HEK293 (cell line): ENCODE data around the gene RPTN.

Experiments
- CTCF ChIP-seq: fragments of 450-650 bp; formaldehyde crosslinking; IDR thresholded peaks from 2 replicates; pipeline ENCODE4 v1.5.1; 2016; ENCODE audit warnings: missing biosample characterization, missing genetic modification characterization
- FEZF1 ChIP-seq: fragments of 450-650 bp; formaldehyde crosslinking; IDR thresholded peaks from 2 replicates; pipeline ENCODE4 v1.5.1; 2016; ENCODE audit warnings: missing biosample characterization, missing genetic modification characterization
- GLIS2 ChIP-seq: fragments of 450-650 bp; formaldehyde crosslinking; IDR thresholded peaks from 2 replicates; pipeline ENCODE4 v1.5.1; 2016; ENCODE audit warnings: missing biosample characterization, missing genetic modification characterization
- KLF9 ChIP-seq: fragments of 450-650 bp; formaldehyde crosslinking; IDR thresholded peaks from 2 replicates; pipeline ENCODE4 v1.5.1; 2016; ENCODE audit warnings: missing biosample characterization, missing genetic modification characterization, low read depth
- PBX3 ChIP-seq: sonication (generic); formaldehyde crosslinking; IDR thresholded peaks from 2 replicates; pipeline ENCODE4 v1.8.1; 2022; ENCODE audit warnings: mild to moderate bottlenecking, moderate library complexity, missing genetic modification reagents
- PRDM1 ChIP-seq: fragments of 450-650 bp; formaldehyde crosslinking; IDR thresholded peaks from 2 replicates; pipeline ENCODE4; 2016; ENCODE audit warnings: missing biosample characterization, missing genetic modification characterization
- SALL2 ChIP-seq: fragments of 450-650 bp; formaldehyde crosslinking; IDR thresholded peaks from 2 replicates; pipeline ENCODE4 v1.5.0; 2017; ENCODE audit warnings: missing biosample characterization, mild to moderate bottlenecking, missing genetic modification characterization, borderline replicate concordance
- ZBTB8A ChIP-seq: fragments of 450-650 bp; formaldehyde crosslinking; IDR thresholded peaks from 2 replicates; pipeline ENCODE4 v1.5.1; 2016; ENCODE audit warnings: missing biosample characterization, missing genetic modification characterization
- ZNF138 ChIP-seq: fragments of 450-650 bp; formaldehyde crosslinking; IDR thresholded peaks from 2 replicates; pipeline ENCODE4 v1.5.1; 2016; ENCODE audit warnings: missing biosample characterization, missing genetic modification characterization, borderline replicate concordance
- ZNF175 ChIP-seq: fragments of 450-650 bp; formaldehyde crosslinking; IDR thresholded peaks from 2 replicates; pipeline ENCODE4 v1.5.1; 2016; ENCODE audit warnings: missing biosample characterization, missing genetic modification characterization
- ZNF2 ChIP-seq: fragments of 450-650 bp; formaldehyde crosslinking; IDR thresholded peaks from 2 replicates; pipeline ENCODE4 v1.5.1; 2016; ENCODE audit warnings: missing biosample characterization, missing genetic modification characterization
- ZNF202 ChIP-seq: fragments of 450-650 bp; formaldehyde crosslinking; IDR thresholded peaks from 2 replicates; pipeline ENCODE4 v1.5.1; 2016; ENCODE audit warnings: missing biosample characterization, missing genetic modification characterization, borderline replicate concordance
- ZNF214 ChIP-seq: fragments of 450-650 bp; formaldehyde crosslinking; IDR thresholded peaks from 2 replicates; pipeline ENCODE4 v1.5.1; 2017; ENCODE audit warnings: missing biosample characterization, mild to moderate bottlenecking, missing genetic modification characterization, borderline replicate concordance
- ZNF266 ChIP-seq: fragments of 450-650 bp; formaldehyde crosslinking; IDR thresholded peaks from 2 replicates; pipeline ENCODE4 v1.5.1; 2016; ENCODE audit warnings: missing biosample characterization, missing genetic modification characterization, low read depth
- ZNF350 ChIP-seq: fragments of 450-650 bp; formaldehyde crosslinking; IDR thresholded peaks from 2 replicates; pipeline ENCODE4 v1.5.0; 2017; ENCODE audit warnings: missing biosample characterization, mild to moderate bottlenecking, missing genetic modification characterization
- ZNF37A ChIP-seq: fragments of 450-650 bp; IDR thresholded peaks from 2 replicates; pipeline ENCODE4 v1.5.1; 2018; ENCODE audit warnings: missing biosample characterization, missing genetic modification characterization
- ZNF404 ChIP-seq: fragments of 450-650 bp; formaldehyde crosslinking; IDR thresholded peaks from 2 replicates; pipeline ENCODE4 v1.5.1; 2017; ENCODE audit warnings: missing biosample characterization, missing genetic modification characterization
- ZNF521 ChIP-seq: fragments of 450-650 bp; formaldehyde crosslinking; IDR thresholded peaks from 2 replicates; pipeline ENCODE4 v1.5.1; 2017; ENCODE audit warnings: missing biosample characterization, mild to moderate bottlenecking, missing genetic modification characterization
- ZNF549 ChIP-seq: fragments of 450-650 bp; IDR thresholded peaks from 2 replicates; pipeline ENCODE4 v1.5.1; 2018; ENCODE audit warnings: missing biosample characterization, missing genetic modification characterization, mild to moderate bottlenecking, inconsistent platforms, moderate library complexity
- ZNF610 ChIP-seq: fragments of 450-650 bp; formaldehyde crosslinking; IDR thresholded peaks from 2 replicates; pipeline ENCODE4 v1.5.1; 2016; ENCODE audit warnings: missing biosample characterization, missing genetic modification characterization, borderline replicate concordance
- TF ChIP-seq, protein P1 (sequence below): fragments of 450-650 bp; formaldehyde crosslinking; IDR thresholded peaks from 2 replicates; pipeline ENCODE4 v1.5.1; 2016; ENCODE audit warnings: missing biosample characterization, missing genetic modification characterization
- TF ChIP-seq, protein P2 (sequence below): fragments of 450-650 bp; formaldehyde crosslinking; IDR thresholded peaks from 2 replicates; pipeline ENCODE4 v1.5.1; 2016; ENCODE audit warnings: missing biosample characterization, missing genetic modification characterization
- TF ChIP-seq, protein P3 (sequence below): fragments of 450-650 bp; formaldehyde crosslinking; IDR thresholded peaks from 2 replicates; pipeline ENCODE4 v1.5.1; 2016; ENCODE audit warnings: missing biosample characterization, missing genetic modification characterization
- TF ChIP-seq, protein P4 (sequence below): fragments of 450-650 bp; formaldehyde crosslinking; IDR thresholded peaks from 2 replicates; pipeline ENCODE4 v1.5.1; 2016; ENCODE audit warnings: missing biosample characterization, missing genetic modification characterization
- TF ChIP-seq, protein P5 (sequence below): fragments of 450-650 bp; formaldehyde crosslinking; IDR thresholded peaks from 2 replicates; pipeline ENCODE4 v1.5.1; 2016; ENCODE audit warnings: missing biosample characterization, missing genetic modification characterization

Gene RPTN

DNA sequence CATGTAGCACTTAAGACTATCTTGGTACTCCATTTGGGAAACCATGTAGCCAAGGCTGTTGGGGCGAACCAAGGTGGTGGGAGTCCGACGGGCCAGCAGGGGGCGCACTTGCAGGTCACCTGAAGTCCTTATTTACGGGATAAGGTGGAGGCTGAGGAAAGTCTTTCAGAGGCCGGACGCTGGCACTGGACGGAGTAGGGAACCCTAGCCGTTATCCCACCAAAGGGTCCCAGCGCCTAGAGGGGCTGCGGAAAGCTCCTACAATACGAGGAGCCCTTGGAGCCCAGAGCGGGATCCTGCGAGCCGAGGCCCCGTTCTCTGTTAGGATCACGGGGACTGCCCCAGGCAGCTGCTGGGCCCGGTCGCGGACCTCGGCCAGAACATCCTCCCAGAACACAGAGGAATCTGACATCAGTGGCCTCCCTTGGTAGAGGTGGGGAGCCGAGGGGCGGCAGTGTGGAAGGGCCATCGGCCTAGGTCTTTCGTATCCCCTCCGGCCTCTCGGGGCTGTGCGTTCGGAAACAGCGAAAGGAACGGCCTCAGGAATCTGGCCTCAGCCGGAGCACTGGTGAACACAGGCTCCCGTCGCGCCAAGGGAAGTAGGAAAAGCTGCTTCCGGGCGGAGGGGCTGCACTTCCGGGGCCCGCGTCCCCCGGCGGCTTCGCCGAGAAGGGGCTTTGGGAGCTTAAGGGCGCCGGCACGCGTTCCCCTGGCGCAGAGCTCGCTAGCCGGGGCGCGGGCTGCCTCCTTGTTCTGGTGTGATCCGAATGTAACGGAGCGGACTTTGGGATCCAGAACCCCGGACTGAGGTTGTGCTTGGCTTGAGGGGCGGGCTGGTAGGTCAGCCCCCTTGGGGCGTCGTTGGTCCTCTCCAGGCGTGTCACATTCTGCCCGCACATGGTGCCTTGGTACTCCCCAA is 29.9 kb upstream of the RPTN start (continued):
- peak; percentile 72 for TF ChIP-seq ZBTB8A
- no peak for TF ChIP-seq ZNF2
- TF ChIP-seq, protein P1, sequence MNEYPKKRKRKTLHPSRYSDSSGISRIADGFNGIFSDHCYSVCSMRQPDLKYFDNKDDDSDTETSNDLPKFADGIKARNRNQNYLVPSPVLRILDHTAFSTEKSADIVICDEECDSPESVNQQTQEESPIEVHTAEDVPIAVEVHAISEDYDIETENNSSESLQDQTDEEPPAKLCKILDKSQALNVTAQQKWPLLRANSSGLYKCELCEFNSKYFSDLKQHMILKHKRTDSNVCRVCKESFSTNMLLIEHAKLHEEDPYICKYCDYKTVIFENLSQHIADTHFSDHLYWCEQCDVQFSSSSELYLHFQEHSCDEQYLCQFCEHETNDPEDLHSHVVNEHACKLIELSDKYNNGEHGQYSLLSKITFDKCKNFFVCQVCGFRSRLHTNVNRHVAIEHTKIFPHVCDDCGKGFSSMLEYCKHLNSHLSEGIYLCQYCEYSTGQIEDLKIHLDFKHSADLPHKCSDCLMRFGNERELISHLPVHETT = no peak
- no peak for TF ChIP-seq ZNF214 (tag by site-specific recombination)
- TF ChIP-seq PBX3 (CRISPR knock-in tag) = no peak
- no peak for TF ChIP-seq SALL2 (tag by site-specific recombination)
- TF ChIP-seq CTCF (tag by site-specific recombination) = peak; percentile 35; the same call in 1 of the 2 replicates
- TF ChIP-seq, protein P2, sequence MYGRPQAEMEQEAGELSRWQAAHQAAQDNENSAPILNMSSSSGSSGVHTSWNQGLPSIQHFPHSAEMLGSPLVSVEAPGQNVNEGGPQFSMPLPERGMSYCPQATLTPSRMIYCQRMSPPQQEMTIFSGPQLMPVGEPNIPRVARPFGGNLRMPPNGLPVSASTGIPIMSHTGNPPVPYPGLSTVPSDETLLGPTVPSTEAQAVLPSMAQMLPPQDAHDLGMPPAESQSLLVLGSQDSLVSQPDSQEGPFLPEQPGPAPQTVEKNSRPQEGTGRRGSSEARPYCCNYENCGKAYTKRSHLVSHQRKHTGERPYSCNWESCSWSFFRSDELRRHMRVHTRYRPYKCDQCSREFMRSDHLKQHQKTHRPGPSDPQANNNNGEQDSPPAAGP (tag by site-specific recombination) = no peak
- TF ChIP-seq, protein P3, sequence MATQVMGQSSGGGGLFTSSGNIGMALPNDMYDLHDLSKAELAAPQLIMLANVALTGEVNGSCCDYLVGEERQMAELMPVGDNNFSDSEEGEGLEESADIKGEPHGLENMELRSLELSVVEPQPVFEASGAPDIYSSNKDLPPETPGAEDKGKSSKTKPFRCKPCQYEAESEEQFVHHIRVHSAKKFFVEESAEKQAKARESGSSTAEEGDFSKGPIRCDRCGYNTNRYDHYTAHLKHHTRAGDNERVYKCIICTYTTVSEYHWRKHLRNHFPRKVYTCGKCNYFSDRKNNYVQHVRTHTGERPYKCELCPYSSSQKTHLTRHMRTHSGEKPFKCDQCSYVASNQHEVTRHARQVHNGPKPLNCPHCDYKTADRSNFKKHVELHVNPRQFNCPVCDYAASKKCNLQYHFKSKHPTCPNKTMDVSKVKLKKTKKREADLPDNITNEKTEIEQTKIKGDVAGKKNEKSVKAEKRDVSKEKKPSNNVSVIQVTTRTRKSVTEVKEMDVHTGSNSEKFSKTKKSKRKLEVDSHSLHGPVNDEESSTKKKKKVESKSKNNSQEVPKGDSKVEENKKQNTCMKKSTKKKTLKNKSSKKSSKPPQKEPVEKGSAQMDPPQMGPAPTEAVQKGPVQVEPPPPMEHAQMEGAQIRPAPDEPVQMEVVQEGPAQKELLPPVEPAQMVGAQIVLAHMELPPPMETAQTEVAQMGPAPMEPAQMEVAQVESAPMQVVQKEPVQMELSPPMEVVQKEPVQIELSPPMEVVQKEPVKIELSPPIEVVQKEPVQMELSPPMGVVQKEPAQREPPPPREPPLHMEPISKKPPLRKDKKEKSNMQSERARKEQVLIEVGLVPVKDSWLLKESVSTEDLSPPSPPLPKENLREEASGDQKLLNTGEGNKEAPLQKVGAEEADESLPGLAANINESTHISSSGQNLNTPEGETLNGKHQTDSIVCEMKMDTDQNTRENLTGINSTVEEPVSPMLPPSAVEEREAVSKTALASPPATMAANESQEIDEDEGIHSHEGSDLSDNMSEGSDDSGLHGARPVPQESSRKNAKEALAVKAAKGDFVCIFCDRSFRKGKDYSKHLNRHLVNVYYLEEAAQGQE (tag by site-specific recombination) = no peak
- TF ChIP-seq, protein P4, sequence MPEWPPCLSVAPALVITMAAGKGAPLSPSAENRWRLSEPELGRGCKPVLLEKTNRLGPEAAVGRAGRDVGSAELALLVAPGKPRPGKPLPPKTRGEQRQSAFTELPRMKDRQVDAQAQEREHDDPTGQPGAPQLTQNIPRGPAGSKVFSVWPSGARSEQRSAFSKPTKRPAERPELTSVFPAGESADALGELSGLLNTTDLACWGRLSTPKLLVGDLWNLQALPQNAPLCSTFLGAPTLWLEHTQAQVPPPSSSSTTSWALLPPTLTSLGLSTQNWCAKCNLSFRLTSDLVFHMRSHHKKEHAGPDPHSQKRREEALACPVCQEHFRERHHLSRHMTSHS = no peak
- no peak for TF ChIP-seq FEZF1 (tag by site-specific recombination)
- TF ChIP-seq GLIS2 (tag by site-specific recombination) = no peak
- TF ChIP-seq, protein P5, sequence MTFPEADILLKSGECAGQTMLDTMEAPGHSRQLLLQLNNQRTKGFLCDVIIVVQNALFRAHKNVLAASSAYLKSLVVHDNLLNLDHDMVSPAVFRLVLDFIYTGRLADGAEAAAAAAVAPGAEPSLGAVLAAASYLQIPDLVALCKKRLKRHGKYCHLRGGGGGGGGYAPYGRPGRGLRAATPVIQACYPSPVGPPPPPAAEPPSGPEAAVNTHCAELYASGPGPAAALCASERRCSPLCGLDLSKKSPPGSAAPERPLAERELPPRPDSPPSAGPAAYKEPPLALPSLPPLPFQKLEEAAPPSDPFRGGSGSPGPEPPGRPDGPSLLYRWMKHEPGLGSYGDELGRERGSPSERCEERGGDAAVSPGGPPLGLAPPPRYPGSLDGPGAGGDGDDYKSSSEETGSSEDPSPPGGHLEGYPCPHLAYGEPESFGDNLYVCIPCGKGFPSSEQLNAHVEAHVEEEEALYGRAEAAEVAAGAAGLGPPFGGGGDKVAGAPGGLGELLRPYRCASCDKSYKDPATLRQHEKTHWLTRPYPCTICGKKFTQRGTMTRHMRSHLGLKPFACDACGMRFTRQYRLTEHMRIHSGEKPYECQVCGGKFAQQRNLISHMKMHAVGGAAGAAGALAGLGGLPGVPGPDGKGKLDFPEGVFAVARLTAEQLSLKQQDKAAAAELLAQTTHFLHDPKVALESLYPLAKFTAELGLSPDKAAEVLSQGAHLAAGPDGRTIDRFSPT = no peak
- no peak for TF ChIP-seq ZNF549 (tag by site-specific recombination)
- no peak for TF ChIP-seq ZNF266 (tag by site-specific recombination)
- no peak for TF ChIP-seq ZNF37A (tag by site-specific recombination)
- no peak for TF ChIP-seq ZNF202 (tag by site-specific recombination)
- no peak for TF ChIP-seq ZNF521 (tag by site-specific recombination)
- TF ChIP-seq ZNF175 (tag by site-specific recombination) = no peak
- no peak for TF ChIP-seq ZNF404 (tag by site-specific recombination)
- no peak for TF ChIP-seq ZNF350 (tag by site-specific recombination)
- no peak for TF ChIP-seq KLF9 (tag by site-specific recombination)
- no peak for TF ChIP-seq ZNF138
- no peak for TF ChIP-seq PRDM1 (tag by site-specific recombination)
- TF ChIP-seq ZNF610 (tag by site-specific recombination) = no peak
